H1 (cell line): ENCODE data around the gene RASL10A.

ENCODE experiments used
- CHD2 ChIP-seq: IDR thresholded peaks from 2 replicates; pipeline ENCODE4 v1.6.1; 2012; ENCODE audit warnings: low read length, improper control_type of control experiment
- CREB1 ChIP-seq: IDR thresholded peaks from 2 replicates; pipeline ENCODE4 v1.6.1; 2012; ENCODE audit warnings: inconsistent platforms
- EP300 ChIP-seq, 2 experiments: IDR thresholded peaks; 1 replicate in 1 of 2; 2 replicates in 1 of 2; pipeline ENCODE4 v1.6.1; 2011 to 2012; ENCODE audit warnings: low read depth in 2 of 2, low read length in 2 of 2, mild to moderate bottlenecking in 2 of 2, borderline replicate concordance in 1 of 2, inconsistent platforms in 1 of 2, moderate library complexity in 1 of 2
- JUN ChIP-seq: IDR thresholded peaks from 2 replicates; pipeline ENCODE4 v1.6.1; 2011; ENCODE audit warnings: low read depth, mild to moderate bottlenecking, improper control_type of control experiment, low read length
- MAX ChIP-seq: IDR thresholded peaks from 2 replicates; pipeline ENCODE4 v1.6.1; 2012; ENCODE audit warnings: inconsistent platforms
- POLR2A ChIP-seq, 2 experiments: IDR thresholded peaks; 1 replicate in 1 of 2; 2 replicates in 1 of 2; pipeline ENCODE4 v1.6.1; 2011; ENCODE audit warnings: low read depth in 2 of 2, low read length in 2 of 2, mild to moderate bottlenecking in 2 of 2; ENCODE audit errors: control extremely low read depth in 1 of 2
- POLR2AphosphoS5 ChIP-seq: IDR thresholded peaks from 2 replicates; pipeline ENCODE4 v1.6.1; 2011; ENCODE audit warnings: low read depth, low read length
- RFX5 ChIP-seq: IDR thresholded peaks from 2 replicates; pipeline ENCODE4 v1.6.1; 2011; ENCODE audit warnings: low read depth, low read length, improper control_type of control experiment, borderline replicate concordance
- SIN3A ChIP-seq, 2 experiments: IDR thresholded peaks in 1 of 2; conservative IDR thresholded peaks in 1 of 2; 2 replicates each; pipeline ENCODE4 v1.6.1; 2011 to 2012; ENCODE audit warnings: low read length in 2 of 2, improper control_type of control experiment in 1 of 2, low read depth in 1 of 2, mild to moderate bottlenecking in 1 of 2
- TBP ChIP-seq: IDR thresholded peaks from 2 replicates; pipeline ENCODE4 v1.6.1; 2011; ENCODE audit warnings: low read depth, low read length, improper control_type of control experiment
- YY1 ChIP-seq: IDR thresholded peaks from 2 replicates; pipeline ENCODE4 v1.6.1; 2011; ENCODE audit warnings: low read depth, mild to moderate bottlenecking, low read length
- ZNF274 ChIP-seq: IDR thresholded peaks from 2 replicates; pipeline ENCODE4 v1.7.0; 2012; ENCODE audit warnings: low read length, borderline replicate concordance; ENCODE audit errors: extremely low read depth
- TF ChIP-seq, protein P1 (sequence below), 3 experiments: IDR thresholded peaks; 1 replicate in 2 of 3; 2 replicates in 1 of 3; pipeline versions ENCODE4 v1.5.1 to v1.6.1; 2011; ENCODE audit warnings: low read length in 3 of 3, mild to moderate bottlenecking in 3 of 3, inconsistent platforms in 2 of 3, low read depth in 1 of 3, moderate library complexity in 1 of 3; ENCODE audit not compliant: insufficient read depth in 1 of 3; ENCODE audit errors: control extremely low read depth in 1 of 3

DNA sequence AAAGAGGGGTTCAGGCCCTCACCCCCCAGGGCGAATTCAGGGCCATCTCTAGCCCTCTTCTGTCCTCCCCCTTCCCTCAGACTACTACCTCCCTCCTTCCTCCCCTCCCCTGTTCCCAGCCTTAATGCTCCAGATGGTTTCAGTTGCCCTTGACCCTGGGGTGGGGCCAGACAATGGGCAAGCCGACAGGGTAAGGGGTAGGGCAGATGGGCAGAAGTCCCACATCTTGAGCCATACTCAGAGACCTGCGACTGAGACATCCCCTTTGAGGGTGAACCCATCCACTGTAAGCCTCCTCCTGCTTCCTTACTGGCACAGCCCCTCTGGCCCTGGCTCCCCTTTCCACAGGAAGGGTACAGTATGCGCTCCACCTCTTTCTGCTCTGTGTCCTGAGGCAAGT, 49.6 kb downstream of the RASL10A start:
- TF ChIP-seq SIN3A (conservative IDR thresholded peaks at IDR 0.05 in 1 of 2, IDR thresholded peaks at IDR 0.05 in 1 of 2; ENCODE audit: low read depth in 1 of 2, low read length in 2 of 2) (no peak), YY1 (no peak), POLR2A (IDR thresholded peaks at IDR 0.05; ENCODE audit: control extremely low read depth in 1 of 2, low read depth in 2 of 2, low read length in 2 of 2) (no peak), POLR2AphosphoS5 (no peak), JUN (no peak), TBP (no peak), ZNF274 (no peak), EP300 (IDR thresholded peaks at IDR 0.05; ENCODE audit: borderline replicate concordance in 1 of 2, low read depth in 2 of 2, low read length in 2 of 2) (no peak), CREB1 (no peak), CHD2 (no peak), RFX5 (no peak), MAX (no peak)
- TF ChIP-seq, protein P1, sequence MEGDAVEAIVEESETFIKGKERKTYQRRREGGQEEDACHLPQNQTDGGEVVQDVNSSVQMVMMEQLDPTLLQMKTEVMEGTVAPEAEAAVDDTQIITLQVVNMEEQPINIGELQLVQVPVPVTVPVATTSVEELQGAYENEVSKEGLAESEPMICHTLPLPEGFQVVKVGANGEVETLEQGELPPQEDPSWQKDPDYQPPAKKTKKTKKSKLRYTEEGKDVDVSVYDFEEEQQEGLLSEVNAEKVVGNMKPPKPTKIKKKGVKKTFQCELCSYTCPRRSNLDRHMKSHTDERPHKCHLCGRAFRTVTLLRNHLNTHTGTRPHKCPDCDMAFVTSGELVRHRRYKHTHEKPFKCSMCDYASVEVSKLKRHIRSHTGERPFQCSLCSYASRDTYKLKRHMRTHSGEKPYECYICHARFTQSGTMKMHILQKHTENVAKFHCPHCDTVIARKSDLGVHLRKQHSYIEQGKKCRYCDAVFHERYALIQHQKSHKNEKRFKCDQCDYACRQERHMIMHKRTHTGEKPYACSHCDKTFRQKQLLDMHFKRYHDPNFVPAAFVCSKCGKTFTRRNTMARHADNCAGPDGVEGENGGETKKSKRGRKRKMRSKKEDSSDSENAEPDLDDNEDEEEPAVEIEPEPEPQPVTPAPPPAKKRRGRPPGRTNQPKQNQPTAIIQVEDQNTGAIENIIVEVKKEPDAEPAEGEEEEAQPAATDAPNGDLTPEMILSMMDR (IDR thresholded peaks at IDR 0.05; ENCODE audit: control extremely low read depth in 1 of 3, insufficient read depth in 1 of 3, low read depth in 1 of 3, low read length in 3 of 3): no peak
